ENCODE data around the gene B3GNT7.

Gene B3GNT7

GRCh38 chr2:231383416-231384108, 11.9 kb upstream of the B3GNT7 start:
- no peak for DNase-seq (ENCODE audit: low read depth in 2 of 3, low spot score in 1 of 3)

GRCh38 chr2:231384109-231384435, 11.4 kb upstream of the B3GNT7 start:
- no peak for DNase-seq (ENCODE audit: low read depth in 2 of 3, low spot score in 1 of 3)

GRCh38 chr2:231384970-231385369, 10.5 kb upstream of the B3GNT7 start:
- DNase-seq (ENCODE audit: low read depth in 2 of 3, low spot score in 1 of 3), result no peak

GRCh38 chr2:231385429-231385828, 10.1 kb upstream of the B3GNT7 start:
- DNase-seq (ENCODE audit: low read depth in 2 of 3, low spot score in 1 of 3), result no peak

- DNase-seq (ENCODE audit: low read depth in 2 of 3, low spot score in 1 of 3), result no peak
These were observed 9.1 kb upstream of the B3GNT7 start for GRCh38 chr2:231386446-231386845.

GRCh38 chr2:231387904-231388724, 7.4 kb upstream of the B3GNT7 start:
- no peak for DNase-seq (ENCODE audit: low read depth in 2 of 3, low spot score in 1 of 3)

- DNase-seq (ENCODE audit: low read depth in 2 of 3, low spot score in 1 of 3), result no peak
These were observed 6.7 kb upstream of the B3GNT7 start for GRCh38 chr2:231388725-231389346.

- DNase-seq (ENCODE audit: low read depth in 2 of 3, low spot score in 1 of 3), result no peak
These were observed 4.8 kb upstream of the B3GNT7 start for GRCh38 chr2:231390667-231391066.

- no peak for DNase-seq (ENCODE audit: low read depth in 2 of 3, low spot score in 1 of 3)
These were observed 3.5 kb upstream of the B3GNT7 start for GRCh38 chr2:231391981-231392380.

GRCh38 chr2:231392431-231393148, 2.9 kb upstream of the B3GNT7 start:
- DNase-seq (ENCODE audit: low read depth in 2 of 3, low spot score in 1 of 3), result no peak

GRCh38 chr2:231393149-231394131, 2.1 kb upstream of the B3GNT7 start:
- DNase-seq (ENCODE audit: low read depth in 2 of 3, low spot score in 1 of 3), result no peak

- no peak for DNase-seq (ENCODE audit: low read depth in 2 of 3, low spot score in 1 of 3)
These were observed 1.0 kb upstream of the B3GNT7 start for GRCh38 chr2:231394211-231395141.

- no peak for DNase-seq (ENCODE audit: low read depth in 2 of 3, low spot score in 1 of 3)
These were observed 730 bp downstream of the B3GNT7 start for GRCh38 chr2:231396058-231396821.

GRCh38 chr2:231397011-231397927, 1.8 kb downstream of the B3GNT7 start:
- no peak for DNase-seq (ENCODE audit: low read depth in 2 of 3, low spot score in 1 of 3)

- DNase-seq (ENCODE audit: low read depth in 2 of 3, low spot score in 1 of 3), result no peak
These were observed 2.4 kb downstream of the B3GNT7 start for GRCh38 chr2:231397928-231398294.

GRCh38 chr2:231398585-231398984, 3.1 kb downstream of the B3GNT7 start:
- no peak for DNase-seq (ENCODE audit: low read depth in 2 of 3, low spot score in 1 of 3)

GRCh38 chr2:231399046-231399852, 3.7 kb downstream of the B3GNT7 start:
- no peak for DNase-seq (ENCODE audit: low read depth in 2 of 3, low spot score in 1 of 3)
